K562 (cell line): ENCODE data around the gene ARF1. TPM values are rescaled to one million over a fixed set of nuclear protein-coding genes. Genes with fewer than 3 reads are reported as not detected.

Experiments
- ATAC-seq: fragments of 200-7000 bp; cut with Tn5 transposase; 3 replicates; pipeline ENCODE4 v1.9.1; 2020; ENCODE audit warnings: moderate library complexity
- BruUV-seq: library from RNA; stranded (reverse); fragments of 400-500 nt; replicated peaks from 2 replicates; lab custom pipeline; 2021; lab: Mats Ljungman, UMichigan
- CTCF ChIA-PET: fragments of 300-600 bp; formaldehyde crosslinking; extraction: SDS; loops from one replicate; lab custom pipeline; 2021; ENCODE audit warnings: low intra/inter-chr PET ratio; lab: Yijun Ruan, JAX
- POLR2A ChIA-PET: fragments of 300-600, 350-650 bp; sonication (Branson Sonifier 250); formaldehyde crosslinking; extraction: SDS; loops from one replicate; lab custom pipeline; 2021; ENCODE audit warnings: antibody characterized with exemption, inconsistent platforms; lab: Yijun Ruan, JAX
- DNase-seq, 4 experiments: peaks; one replicate each; pipeline versions ENCODE4 v3.0.0 to v3.0.0-alpha.2; 2011 to 2018; ENCODE audit warnings: low spot score in 3 of 4, mixed read lengths in 3 of 4; ENCODE audit errors: extremely low read depth in 1 of 4
- FAIRE-seq: peaks from 2 replicates; lab custom pipeline; 2011; peaks lifted over from hg19 to GRCh38; lab: Jason Lieb, UNC
- H2AFZ ChIP-seq: 2 replicates; pipeline ENCODE4 v1.6.0; 2011; ENCODE audit warnings: low read depth, low read length, control low read depth, inconsistent platforms
- H3K27ac ChIP-seq: fragments of 200-600 bp; 3 replicates; pipeline ENCODE4 v1.8.0; 2011; ENCODE audit warnings: low read depth, mild to moderate bottlenecking, control low read depth, inconsistent platforms, low read length, moderate library complexity, mixed read lengths; ENCODE audit errors: extremely low read depth
- H3K27me3 ChIP-seq, 2 experiments: fragments of 300-600 bp in 1 of 2; 2 replicates in 1 of 2; 3 replicates in 1 of 2; pipeline versions ENCODE4 v1.6.0 to v1.8.0; 2011; ENCODE audit warnings: inconsistent platforms in 2 of 2, low read length in 2 of 2, mild to moderate bottlenecking in 1 of 2, mixed read lengths in 1 of 2, moderate library complexity in 1 of 2; ENCODE audit not compliant: control insufficient read depth in 2 of 2, insufficient read depth in 2 of 2
- H3K36me3 ChIP-seq: fragments of 300-600 bp; 3 replicates; pipeline ENCODE4 v1.8.0; 2011; ENCODE audit warnings: mild to moderate bottlenecking, low read length, inconsistent platforms; ENCODE audit not compliant: control insufficient read depth, insufficient read depth
- H3K4me1 ChIP-seq, 2 experiments: fragments of 200-600 bp in 1 of 2; replicated peaks in 1 of 2; 2 replicates in 1 of 2; 3 replicates in 1 of 2; pipeline versions ENCODE4 v1.5.1 to v1.8.0; 2011; ENCODE audit warnings: inconsistent platforms in 2 of 2, low read length in 2 of 2, mild to moderate bottlenecking in 1 of 2, mixed read lengths in 1 of 2, moderate library complexity in 1 of 2; ENCODE audit not compliant: control insufficient read depth in 2 of 2, insufficient read depth in 2 of 2
- H3K4me2 ChIP-seq: 2 replicates; pipeline ENCODE4 v1.6.1; 2011; ENCODE audit warnings: low read length, control low read depth, inconsistent platforms, mixed read lengths; ENCODE audit not compliant: insufficient read depth
- H3K4me3 ChIP-seq: fragments of 200-600 bp; sonication (generic), shearing (Covaris generic); 2 replicates; pipeline ENCODE4 v1.5.1; 2016; ENCODE audit warnings: control low read depth, inconsistent platforms
- H3K79me2 ChIP-seq: fragments of 200-600 bp; 3 replicates; pipeline ENCODE4 v1.8.0; 2011; ENCODE audit warnings: low read length, inconsistent platforms; ENCODE audit not compliant: control insufficient read depth, insufficient read depth
- H3K9ac ChIP-seq, 2 experiments: 2 replicates each; pipeline versions ENCODE4 v1.6.0 to v1.6.1; 2011; ENCODE audit warnings: low read depth in 2 of 2, low read length in 2 of 2, control low read depth in 1 of 2, inconsistent platforms in 1 of 2, mild to moderate bottlenecking in 1 of 2, mixed read lengths in 1 of 2; ENCODE audit not compliant: insufficient read depth in 1 of 2
- H3K9me1 ChIP-seq: one replicate; pipeline ENCODE4 v1.6.0; 2011; ENCODE audit warnings: inconsistent platforms, mild to moderate bottlenecking, low read length, moderate library complexity; ENCODE audit not compliant: control insufficient read depth, insufficient read depth
- H3K9me3 ChIP-seq: replicated peaks from 2 replicates; pipeline ENCODE4 v1.5.1; 2011; ENCODE audit warnings: low read depth, low read length, inconsistent platforms; ENCODE audit not compliant: control insufficient read depth, insufficient read depth
- H4K20me1 ChIP-seq: replicated peaks from 2 replicates; pipeline ENCODE4 v1.6.1; 2011; ENCODE audit warnings: low read length, inconsistent platforms, mixed read lengths; ENCODE audit not compliant: control insufficient read depth, insufficient read depth
- RBM14 ChIP-seq: fragments of 200-400 bp; formaldehyde crosslinking; IDR thresholded peaks from 2 replicates; pipeline ENCODE4 v1.6.1; 2018; ENCODE audit warnings: low read depth, mild to moderate bottlenecking, low read length, moderate library complexity, borderline replicate concordance; ENCODE audit not compliant: insufficient read depth
- SMAD3 ChIP-seq: fragments of 450-650 bp; formaldehyde crosslinking; conservative IDR thresholded peaks from 2 replicates; pipeline ENCODE4 v1.4.0; 2020; ENCODE audit warnings: mild to moderate bottlenecking
- TEAD1 ChIP-seq, 2 experiments: fragments of 450-650 bp in 1 of 2; sonication (generic) in 1 of 2; formaldehyde crosslinking; IDR thresholded peaks; 2 replicates each; pipeline versions ENCODE4 v1.4.0 to v1.8.0; 2020 to 2022; ENCODE audit warnings: mild to moderate bottlenecking in 2 of 2, missing genetic modification reagents in 1 of 2
- ZNF324 ChIP-seq: fragments of 250-450 bp; sonication (Bioruptor Pico); IDR thresholded peaks from 2 replicates; pipeline ENCODE4 v1.4.0; 2020; ENCODE audit warnings: mild to moderate bottlenecking
- WGBS: fragments of 100-300 bp; shearing (Covaris generic); methylation state at CpG from one replicate; pipeline ENCODE4 v1.1.6; 2016; ENCODE audit warnings: low coverage, mixed read lengths; ENCODE audit not compliant: insufficient coverage; ENCODE audit errors: missing lambda C conversion rate; 5-methylcytosine and 5-hydroxymethylcytosine counted together
- in situ Hi-C: fragments of 300-500 bp; cut with MboI; formaldehyde crosslinking; loops from 4 replicates; pipeline ENCODE4 v1.15.0; 2018; ENCODE audit warnings: inconsistent platforms, mixed read lengths
- intact Hi-C: fragments of 100-400 bp; cut with micrococcal nuclease; formaldehyde crosslinking; loops from 2 replicates; pipeline ENCODE4 v1.14.2; 2022
- polyA plus RNA-seq, 8 experiments: library from polyadenylated mRNA; depleted of rRNA in 4 of 8; stranded (reverse) in 5 of 8; unstranded in 3 of 8; fragments of >200 nt; fragmentation: Nextera tagmentation in 2 of 8; fragmentation: Illumina TruSeq in 1 of 8; extraction: Ambion mirVana in 2 of 8; extraction: Trizol in 1 of 8; gene quantifications; 2 replicates each; pipeline versions ENCODE4 v1.2.1 to v1.2.3, GENCODE V29; 2011 to 2014; ENCODE audit warnings: inconsistent platforms in 1 of 8, missing spikeins in 1 of 8
- total RNA-seq, 7 experiments: library from RNA; depleted of rRNA in 6 of 7; stranded (reverse); fragments of >200 nt in 6 of 7; fragmentation: Illumina TruSeq in 2 of 7; extraction: Trizol in 2 of 7; gene quantifications; 2 replicates each; pipeline versions ENCODE4 v1.2.1 to v1.2.3, GENCODE V29; 2011 to 2021; ENCODE audit warnings: low replicate concordance in 1 of 7

Gene ARF1
- total and polyA plus RNA-seq, 9 of the 15 experiments (the other 6 are each of a cell fraction or from before 2014, with no cell fraction given): 69.8 to 593 (median 325) TPM

DNA sequence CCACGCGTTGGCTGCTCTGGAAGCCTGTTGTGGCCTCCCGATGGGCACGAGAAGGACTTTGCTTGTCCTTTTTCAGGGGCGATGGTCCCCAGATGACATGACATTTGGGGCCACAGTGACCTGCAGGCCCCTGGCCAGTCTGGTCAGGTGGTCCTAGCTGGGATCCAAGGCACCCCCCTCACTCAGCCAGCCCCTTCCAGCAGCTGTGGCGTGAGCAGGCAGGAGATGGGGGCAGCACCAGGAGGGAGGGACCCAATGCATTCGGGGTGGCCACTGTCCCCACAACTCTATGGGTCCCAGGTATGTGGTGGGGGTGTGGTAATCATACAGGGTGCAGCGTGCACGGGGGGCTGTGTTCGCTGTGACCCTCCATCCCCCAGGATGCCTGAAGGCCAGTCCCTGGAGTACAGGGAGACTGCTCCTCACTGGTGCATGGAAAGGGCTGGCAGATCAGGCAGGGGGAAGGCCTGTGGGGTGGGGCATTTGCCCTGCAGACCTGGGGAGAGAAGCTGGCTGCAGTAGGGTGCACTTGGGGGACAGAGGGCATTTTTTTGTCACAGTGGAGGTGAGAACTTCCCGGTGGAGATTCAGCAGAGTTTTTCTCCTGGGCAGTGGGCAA, 44.0 kb upstream of the ARF1 start:
- Histone ChIP-seq H3K36me3 (no peaks in the 10 kb centered on the region), H3K27me3 (peaks cover 24 to 65% of the 10 kb centered on the region in 2 experiments; a peak in 4 of 5 replicates), H3K4me2 (no peak overlapping the region), H3K27ac (no peak overlapping the region), H4K20me1 (peaks cover 6% of the 10 kb centered on the region), H2AFZ (no peak overlapping the region), H3K9ac (no peak overlapping the region), H3K79me2 (no peaks in the 10 kb centered on the region), H3K4me3 (no peak overlapping the region), H3K4me1 (peaks cover 0 to 18% of the 10 kb centered on the region in 2 experiments; a peak in 2 of 5 replicates), H3K9me1 (no peaks in the 10 kb centered on the region), H3K9me3 (no peaks in the 10 kb centered on the region)
- DNase-seq (no peak), ATAC-seq (no peak), FAIRE-seq (no peak)
- no peak for TF ChIP-seq ZNF324
- 0 out of 2 replicates have a peak, but pooled peaks have one; percentile 48 for TF ChIP-seq RBM14
- TF ChIP-seq TEAD1 (CRISPR knock-in tag; IDR thresholded peaks at IDR 0.05): no peak
- TF ChIP-seq SMAD3 (CRISPR knock-in tag): no peak
- ChIA-PET CTCF (no interaction called here), POLR2A (no interaction called here)
- BruUV-seq: no TSS peak
- intact Hi-C loops: no loop called here
- under 1% methylated on average over 11 of the region's 11 CpGs for whole genome bisulfite sequencing
- in situ Hi-C loops: no loop called here
